Activated CD4-positive, alpha-beta T cell treated with anti-CD3 and anti-CD28 coated beads, Interleukin-2, amount 50 U/mL, for 24 hours (primary cell): Measurements from ENCODE around the gene CAV2.

Experiments
- DNase-seq, 2 donors: peaks; one replicate each; pipeline ENCODE4 v3.0.0-alpha.2; 2020; ENCODE audit warnings: low read depth in 1 of 2, low spot score in 1 of 2

The CAV2 gene

GRCh38 chr7:116545411-116545993 is 46.0 kb downstream of the CAV2 start:
- DNase-seq, result no peak

DNA sequence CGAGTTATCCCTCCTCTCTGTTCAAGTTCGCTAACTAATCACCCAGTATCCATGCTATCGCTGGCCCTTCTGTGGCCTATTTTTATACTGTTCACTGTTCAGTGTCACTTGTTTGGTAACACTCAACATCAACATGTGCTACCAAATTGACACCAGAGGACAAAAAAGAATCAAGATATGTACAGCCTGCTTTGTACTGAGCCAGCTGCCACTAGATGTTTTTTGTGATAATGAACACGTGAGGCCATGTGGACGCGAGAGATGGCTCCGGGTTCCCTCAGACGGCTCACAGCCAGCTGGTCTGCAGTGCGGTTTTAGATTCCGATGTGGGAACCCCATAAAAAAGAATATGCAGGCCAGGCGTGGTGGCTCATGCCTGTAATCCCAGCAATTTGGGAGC is 46.5 kb downstream of the CAV2 start:
- no peak for DNase-seq

DNA sequence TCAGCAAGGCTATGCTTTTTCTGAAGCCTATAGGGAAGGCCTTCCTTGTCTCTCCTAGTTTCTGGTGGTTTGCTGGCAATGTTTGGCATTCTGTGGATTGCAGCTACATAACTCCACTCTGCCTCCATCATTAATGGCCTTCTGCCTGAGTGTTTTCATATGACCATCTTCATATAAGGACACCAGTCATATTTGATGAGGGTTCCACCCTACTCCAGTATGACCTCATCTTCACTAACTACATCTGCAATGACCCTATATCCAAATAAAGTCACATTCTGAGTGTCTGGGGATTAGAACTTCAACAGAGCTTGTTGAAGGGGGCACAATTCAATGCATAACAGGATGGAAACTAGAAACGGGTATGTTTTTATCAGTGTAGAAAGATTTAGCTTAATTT is 47.4 kb downstream of the CAV2 start:
- no peak for DNase-seq

DNA sequence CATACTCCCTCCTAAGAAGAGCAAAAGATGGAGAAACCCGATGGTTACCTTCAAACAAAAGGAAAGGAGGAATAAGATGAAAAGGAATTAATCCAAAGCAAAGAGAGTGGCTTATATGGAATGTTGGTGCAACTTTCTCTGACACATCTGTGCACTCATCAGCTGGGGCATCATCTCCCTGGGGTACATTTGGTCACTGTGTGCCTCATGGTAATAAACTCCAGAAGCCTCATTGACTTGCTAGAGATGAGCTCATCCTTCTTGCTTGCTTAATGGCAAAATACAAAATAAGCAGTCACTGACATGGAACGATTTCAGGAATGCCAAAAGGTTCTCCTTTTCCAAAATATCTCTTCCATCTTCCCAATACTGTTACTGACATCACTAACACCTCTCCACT is 47.8 kb downstream of the CAV2 start:
- no peak for DNase-seq

DNA sequence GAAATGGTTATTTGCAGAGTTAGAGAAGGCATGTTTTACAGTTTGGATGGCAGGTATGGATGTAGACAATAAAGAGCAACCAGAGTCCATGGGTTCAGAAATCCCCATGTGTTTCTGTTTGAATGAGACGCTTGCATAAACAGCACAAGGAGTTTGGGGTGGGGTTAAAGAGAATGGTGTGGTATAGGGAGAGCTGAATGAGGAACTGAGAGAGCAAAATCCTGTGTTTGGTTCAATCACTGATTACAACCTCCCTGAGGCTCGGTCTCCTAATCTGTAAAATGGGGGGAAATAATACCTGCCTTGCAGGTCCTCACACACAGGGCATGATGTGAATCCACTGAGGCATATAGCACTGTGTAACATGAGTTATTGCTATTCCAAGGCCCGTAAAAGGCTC is 49.0 kb downstream of the CAV2 start:
- DNase-seq, result no peak

DNA sequence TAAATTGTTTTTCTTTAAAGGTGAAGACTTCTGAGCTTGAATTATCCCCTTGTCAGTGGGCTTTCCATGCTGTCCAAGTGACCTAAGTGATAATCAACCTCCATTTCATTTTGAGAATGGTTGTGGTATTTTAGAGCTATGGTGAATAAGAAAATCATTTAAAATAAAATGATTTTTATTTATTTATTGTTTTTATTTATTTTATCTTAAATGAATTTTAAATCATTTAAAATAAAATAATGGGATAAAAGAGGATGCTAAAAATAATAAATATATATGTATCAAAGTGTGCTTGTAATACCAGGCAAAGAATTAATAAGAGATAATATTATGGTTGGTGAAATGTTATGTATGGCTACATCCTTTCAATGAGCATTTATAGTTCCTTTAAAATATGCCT is 49.8 kb downstream of the CAV2 start:
- no peak for DNase-seq

- no peak for DNase-seq
These were observed 52.2 kb downstream of the CAV2 start for GRCh38 chr7:116551692-116552091.

GRCh38 chr7:116552602-116553001 is 53.1 kb downstream of the CAV2 start:
- no peak for DNase-seq

- no peak for DNase-seq
These were observed 53.8 kb downstream of the CAV2 start for GRCh38 chr7:116553168-116553964.

- no peak for DNase-seq
These were observed 54.9 kb downstream of the CAV2 start for GRCh38 chr7:116554436-116554835.

DNA sequence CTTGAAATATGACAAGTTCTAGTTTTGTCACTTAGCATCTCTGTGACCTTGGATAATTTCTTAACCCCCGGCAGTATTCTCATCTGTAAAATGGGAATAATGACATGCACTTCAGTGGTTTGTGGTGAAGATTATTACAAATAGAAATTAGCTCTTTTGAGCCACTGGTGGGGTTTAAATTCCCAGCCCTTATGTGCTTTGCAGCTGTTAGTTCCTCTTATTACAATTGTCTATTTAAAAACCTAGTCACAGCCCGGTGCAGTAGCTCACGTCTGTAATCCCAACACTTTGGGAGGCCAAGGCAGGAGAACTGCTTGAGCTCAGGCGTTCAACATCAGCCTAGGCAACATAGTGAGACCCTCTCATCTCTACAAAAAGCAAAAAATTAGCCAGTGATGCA is 55.4 kb downstream of the CAV2 start:
- DNase-seq, result no peak

- no peak for DNase-seq
These were observed 57.6 kb downstream of the CAV2 start for GRCh38 chr7:116557066-116557585.

- no peak for DNase-seq
These were observed 58.4 kb downstream of the CAV2 start for GRCh38 chr7:116557901-116558300.
